Smooth muscle cell (in vitro differentiated cells): ENCODE results near the gene SMYD4. TPM values are rescaled to one million over a fixed set of nuclear protein-coding genes. Genes with fewer than 3 reads are reported as not detected.

Source experiments
- DNase-seq: peaks from one replicate; lab custom pipeline; 2025; ENCODE audit not compliant: unreplicated experiment; lab: John Stamatoyannopoulos, UW
- H2AFZ ChIP-seq: fragments of 200-600 bp; sonication (generic); 2 replicates; pipeline ENCODE4 v1.6.0; 2016; ENCODE audit warnings: antibody characterized with exemption, low read depth, mild to moderate bottlenecking
- H3F3A ChIP-seq: fragments of 200-600 bp; sonication (generic); 2 replicates; pipeline ENCODE4 v1.6.0; 2017; ENCODE audit warnings: antibody characterized with exemption, low read depth
- H3K27ac ChIP-seq: fragments of 200-600 bp; sonication (generic); 2 replicates; pipeline ENCODE4 v1.5.1; 2016; ENCODE audit warnings: low read depth, mild to moderate bottlenecking
- H3K27me3 ChIP-seq: fragments of 200-600 bp; sonication (generic); 2 replicates; pipeline ENCODE4 v1.6.1; 2016; ENCODE audit warnings: low read depth, mild to moderate bottlenecking
- H3K36me3 ChIP-seq: fragments of 200-600 bp; sonication (generic); 2 replicates; pipeline ENCODE4 v1.5.1; 2016; ENCODE audit warnings: low read depth
- H3K4me1 ChIP-seq: fragments of 200-600 bp; sonication (generic); 2 replicates; pipeline ENCODE4 v1.5.1; 2016; ENCODE audit warnings: low read depth
- H3K4me2 ChIP-seq: fragments of 200-600 bp; sonication (generic); 2 replicates; pipeline ENCODE4 v1.6.0; 2016; ENCODE audit warnings: mild to moderate bottlenecking
- H3K4me3 ChIP-seq: fragments of 200-600 bp; sonication (generic); 2 replicates; pipeline ENCODE4 v1.5.1; 2016; ENCODE audit warnings: mild to moderate bottlenecking
- H3K79me2 ChIP-seq: fragments of 200-600 bp; sonication (generic); 2 replicates; pipeline ENCODE4 v1.6.0; 2016; ENCODE audit warnings: low read depth, mild to moderate bottlenecking
- H3K9ac ChIP-seq: fragments of 200-600 bp; sonication (generic); 2 replicates; pipeline ENCODE4 v1.6.0; 2016; ENCODE audit warnings: low read depth
- H3K9me3 ChIP-seq: fragments of 200-600 bp; sonication (generic); replicated peaks from 2 replicates; pipeline ENCODE4 v1.5.1; 2016; ENCODE audit warnings: low read depth
- H4K20me1 ChIP-seq: fragments of 200-600 bp; sonication (generic); 2 replicates; pipeline ENCODE4 v1.6.0; 2016; ENCODE audit warnings: low read depth
- WGBS: methylation state at CpG from one replicate; pipeline ENCODE4 v1.1.7; 2016; ENCODE audit warnings: low lambda C conversion rate; 5-methylcytosine and 5-hydroxymethylcytosine counted together
- polyA plus RNA-seq: library from polyadenylated mRNA; unstranded; fragments of >200 nt; fragmentation: Nextera tagmentation; extraction: Ambion mirVana; gene quantifications from 2 replicates; pipeline ENCODE4 v1.2.1, GENCODE V29; 2016
- total RNA-seq: library from RNA; depleted of rRNA; stranded (reverse); fragments of >200 nt; gene quantifications from 2 replicates; pipeline ENCODE4 v1.2.3, GENCODE V29; 2014
- TF ChIP-seq, protein P1 (sequence below): fragments of 200-600 bp; sonication (generic); IDR thresholded peaks from 2 replicates; pipeline ENCODE4 v1.5.1; 2017; ENCODE audit warnings: borderline replicate concordance, mild to moderate bottlenecking, antibody characterized with exemption; ENCODE audit not compliant: insufficient read depth, poor library complexity, severe bottlenecking

Gene SMYD4
- total and polyA plus RNA-seq, 2 experiments from 2014 or later: 9.5 to 11.1 TPM

DNA sequence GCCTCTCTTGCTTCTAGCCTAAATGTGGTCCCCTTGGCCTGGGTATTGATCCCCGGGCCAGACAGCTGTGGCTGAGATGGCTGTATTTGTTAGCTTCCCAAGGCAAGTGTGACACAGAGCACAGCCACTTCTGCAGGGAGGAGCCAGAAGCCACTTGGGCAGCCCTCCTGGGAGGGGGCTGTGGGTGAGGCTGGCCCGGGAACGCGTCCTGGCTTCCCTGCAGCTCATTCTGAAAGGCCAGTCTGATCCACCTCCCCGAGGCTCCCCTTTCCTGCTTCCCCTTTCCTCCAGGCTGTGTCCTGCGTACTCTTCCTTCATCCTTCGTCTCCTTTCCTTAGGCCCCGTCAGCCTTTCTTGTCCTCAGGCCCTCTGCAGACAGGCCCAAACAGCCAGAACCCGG lies 79.1 kb downstream of the SMYD4 start:
- no peaks in the 10 kb centered on the region for H3K27me3 ChIP-seq
- no peak overlapping the region for H3K4me3 ChIP-seq
- 57% methylated on average over 8 of the region's 9 CpGs for WGBS
- H3K4me2 ChIP-seq: no peak overlapping the region
- no peak overlapping the region for H3K9ac ChIP-seq
- no peaks in the 10 kb centered on the region for H3K36me3 ChIP-seq
- H3K27ac ChIP-seq: no peak overlapping the region
- TF ChIP-seq, protein P1, sequence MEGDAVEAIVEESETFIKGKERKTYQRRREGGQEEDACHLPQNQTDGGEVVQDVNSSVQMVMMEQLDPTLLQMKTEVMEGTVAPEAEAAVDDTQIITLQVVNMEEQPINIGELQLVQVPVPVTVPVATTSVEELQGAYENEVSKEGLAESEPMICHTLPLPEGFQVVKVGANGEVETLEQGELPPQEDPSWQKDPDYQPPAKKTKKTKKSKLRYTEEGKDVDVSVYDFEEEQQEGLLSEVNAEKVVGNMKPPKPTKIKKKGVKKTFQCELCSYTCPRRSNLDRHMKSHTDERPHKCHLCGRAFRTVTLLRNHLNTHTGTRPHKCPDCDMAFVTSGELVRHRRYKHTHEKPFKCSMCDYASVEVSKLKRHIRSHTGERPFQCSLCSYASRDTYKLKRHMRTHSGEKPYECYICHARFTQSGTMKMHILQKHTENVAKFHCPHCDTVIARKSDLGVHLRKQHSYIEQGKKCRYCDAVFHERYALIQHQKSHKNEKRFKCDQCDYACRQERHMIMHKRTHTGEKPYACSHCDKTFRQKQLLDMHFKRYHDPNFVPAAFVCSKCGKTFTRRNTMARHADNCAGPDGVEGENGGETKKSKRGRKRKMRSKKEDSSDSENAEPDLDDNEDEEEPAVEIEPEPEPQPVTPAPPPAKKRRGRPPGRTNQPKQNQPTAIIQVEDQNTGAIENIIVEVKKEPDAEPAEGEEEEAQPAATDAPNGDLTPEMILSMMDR: no peak
- no peaks in the 10 kb centered on the region for H3K79me2 ChIP-seq
- H3F3A ChIP-seq: no peaks in the 10 kb centered on the region
- H3K9me3 ChIP-seq: no peaks in the 10 kb centered on the region
- H2AFZ ChIP-seq: no peak overlapping the region
- H3K4me1 ChIP-seq: peaks cover 9% of the 10 kb centered on the region
- DNase-seq: no peak
- H4K20me1 ChIP-seq: no peaks in the 10 kb centered on the region

DNA sequence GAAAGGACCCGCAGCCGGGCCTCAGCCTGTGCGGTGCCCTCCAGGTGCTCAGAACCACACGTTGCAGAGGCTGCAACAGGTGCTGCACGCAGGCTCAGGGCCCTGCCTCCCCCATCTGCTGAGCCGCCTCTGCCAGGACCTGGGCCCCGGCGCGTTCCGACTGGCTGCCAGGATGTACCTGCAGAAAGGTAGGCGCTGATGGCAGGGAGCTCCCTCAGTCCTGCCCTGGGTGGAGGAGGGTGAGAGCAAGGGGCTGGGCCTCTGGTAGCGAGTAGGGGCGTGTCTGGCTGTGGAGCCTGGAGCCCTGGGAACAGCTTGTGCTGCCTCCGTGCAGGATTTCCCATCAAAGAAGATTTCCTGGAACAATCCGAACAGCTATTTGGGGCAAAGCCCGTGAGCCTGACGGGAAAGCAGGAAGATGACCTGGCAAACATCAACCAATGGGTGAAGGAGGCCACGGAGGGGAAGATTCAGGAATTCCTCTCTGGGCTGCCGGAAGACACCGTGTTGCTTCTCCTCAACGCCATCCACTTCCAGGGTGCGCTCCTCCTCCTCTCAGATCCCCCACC lies 82.6 kb downstream of the SMYD4 start:
- TF ChIP-seq, protein P1: no peak
- H3K79me2 ChIP-seq: no peaks in the 10 kb centered on the region
- no peak overlapping the region for H3K4me3 ChIP-seq
- H4K20me1 ChIP-seq: no peaks in the 10 kb centered on the region
- H3F3A ChIP-seq: no peaks in the 10 kb centered on the region
- no peak overlapping the region for H3K27ac ChIP-seq
- H3K36me3 ChIP-seq: no peaks in the 10 kb centered on the region
- 69% methylated on average over 22 of the region's 22 CpGs for WGBS
- no peak overlapping the region for H3K9ac ChIP-seq
- no peak for DNase-seq
- no peaks in the 10 kb centered on the region for H3K27me3 ChIP-seq
- H3K9me3 ChIP-seq: no peaks in the 10 kb centered on the region
- H3K4me2 ChIP-seq: no peak overlapping the region
- H2AFZ ChIP-seq: no peak overlapping the region
- no peaks in the 10 kb centered on the region for H3K4me1 ChIP-seq

DNA sequence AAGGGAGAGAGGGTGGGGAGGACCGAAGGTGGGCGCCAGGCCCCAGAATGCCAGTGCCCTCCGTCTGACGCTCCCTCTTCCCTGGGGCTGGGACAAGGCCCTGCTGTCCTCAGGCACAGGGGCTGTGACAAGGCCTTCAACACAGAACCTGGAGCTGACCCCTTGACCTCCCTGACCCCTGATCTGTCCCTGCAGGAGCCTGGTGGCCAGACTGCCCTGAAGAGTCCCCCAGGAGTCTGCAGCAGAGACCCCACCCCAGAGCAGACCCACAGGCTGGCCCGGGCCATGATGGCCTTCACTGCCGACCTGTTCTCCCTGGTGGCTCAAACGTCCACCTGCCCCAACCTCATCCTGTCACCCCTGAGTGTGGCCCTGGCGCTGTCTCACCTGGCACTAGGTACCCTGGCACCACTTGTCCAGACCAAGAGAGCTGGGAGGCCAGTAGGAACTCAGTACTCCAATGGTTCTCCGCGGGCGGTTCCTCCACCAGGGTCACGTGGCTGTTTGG lies 84.1 kb downstream of the SMYD4 start:
- Histone ChIP-seq H3F3A (no peaks in the 10 kb centered on the region), H3K4me3 (no peak overlapping the region), H4K20me1 (no peaks in the 10 kb centered on the region), H3K4me1 (no peaks in the 10 kb centered on the region), H2AFZ (no peak overlapping the region), H3K27me3 (no peaks in the 10 kb centered on the region), H3K9me3 (no peaks in the 10 kb centered on the region), H3K36me3 (no peaks in the 10 kb centered on the region), H3K4me2 (no peak overlapping the region), H3K9ac (no peak overlapping the region), H3K79me2 (no peaks in the 10 kb centered on the region), H3K27ac (no peak overlapping the region)
- DNase-seq: no peak
- 98% methylated on average over 12 of the region's 12 CpGs for WGBS
- TF ChIP-seq, protein P1: no peak
